VCaP (cell line): Measurements from ENCODE around the gene CDH24.

Experiments
- H3K27ac ChIP-seq: fragments of 450-650 bp; 2 replicates; pipeline ENCODE4 v1.5.1; 2017
- TF ChIP-seq, protein P1 (sequence below): fragments of 450-650 bp; conservative IDR thresholded peaks from 2 replicates; pipeline ENCODE4 v1.5.1; 2017; ENCODE audit warnings: mild to moderate bottlenecking, moderate library complexity

Gene CDH24

DNA sequence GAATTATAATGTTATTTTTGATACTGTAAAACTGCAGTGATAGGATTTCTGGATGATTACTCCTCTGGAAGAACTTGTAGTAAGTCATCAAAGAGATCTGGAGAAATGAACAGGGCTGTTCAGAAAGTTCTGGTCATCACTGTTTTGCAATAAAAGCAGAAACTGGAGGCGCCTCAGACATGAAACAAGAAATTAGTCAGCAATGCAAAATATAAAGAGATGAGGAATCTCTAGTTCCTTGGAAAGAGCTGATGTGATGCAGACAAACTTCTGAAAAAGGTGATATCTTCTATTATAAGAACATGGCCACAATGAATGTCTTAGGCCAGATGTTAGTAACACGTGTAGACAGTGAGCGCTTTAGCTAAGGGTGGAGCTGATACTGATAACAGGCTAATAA is 28.1 kb upstream of the CDH24 start:
- TF ChIP-seq, protein P1, sequence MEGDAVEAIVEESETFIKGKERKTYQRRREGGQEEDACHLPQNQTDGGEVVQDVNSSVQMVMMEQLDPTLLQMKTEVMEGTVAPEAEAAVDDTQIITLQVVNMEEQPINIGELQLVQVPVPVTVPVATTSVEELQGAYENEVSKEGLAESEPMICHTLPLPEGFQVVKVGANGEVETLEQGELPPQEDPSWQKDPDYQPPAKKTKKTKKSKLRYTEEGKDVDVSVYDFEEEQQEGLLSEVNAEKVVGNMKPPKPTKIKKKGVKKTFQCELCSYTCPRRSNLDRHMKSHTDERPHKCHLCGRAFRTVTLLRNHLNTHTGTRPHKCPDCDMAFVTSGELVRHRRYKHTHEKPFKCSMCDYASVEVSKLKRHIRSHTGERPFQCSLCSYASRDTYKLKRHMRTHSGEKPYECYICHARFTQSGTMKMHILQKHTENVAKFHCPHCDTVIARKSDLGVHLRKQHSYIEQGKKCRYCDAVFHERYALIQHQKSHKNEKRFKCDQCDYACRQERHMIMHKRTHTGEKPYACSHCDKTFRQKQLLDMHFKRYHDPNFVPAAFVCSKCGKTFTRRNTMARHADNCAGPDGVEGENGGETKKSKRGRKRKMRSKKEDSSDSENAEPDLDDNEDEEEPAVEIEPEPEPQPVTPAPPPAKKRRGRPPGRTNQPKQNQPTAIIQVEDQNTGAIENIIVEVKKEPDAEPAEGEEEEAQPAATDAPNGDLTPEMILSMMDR = no peak
- H3K27ac ChIP-seq = no peak overlapping the region

DNA sequence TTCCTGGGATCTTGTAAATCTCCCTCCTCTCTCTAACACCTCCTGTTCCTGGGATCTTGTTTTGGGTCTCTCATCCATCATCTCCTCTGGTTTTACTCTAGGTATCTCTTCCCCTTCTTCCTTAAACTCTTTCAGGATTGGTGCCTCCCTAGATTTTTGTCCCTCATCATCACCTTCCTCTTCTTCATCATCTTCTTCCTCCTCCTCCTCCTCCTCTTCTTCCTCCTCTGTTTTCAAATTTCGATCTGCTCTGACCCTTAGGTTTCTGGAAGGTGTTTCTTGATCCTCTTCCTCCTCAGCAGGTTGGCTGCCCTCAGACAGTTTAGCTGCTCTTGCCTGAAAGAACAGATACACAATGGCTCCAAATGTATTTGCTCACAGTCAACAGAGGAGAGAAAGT is 23.2 kb upstream of the CDH24 start:
- TF ChIP-seq, protein P1 = no peak
- H3K27ac ChIP-seq = no peak overlapping the region

DNA sequence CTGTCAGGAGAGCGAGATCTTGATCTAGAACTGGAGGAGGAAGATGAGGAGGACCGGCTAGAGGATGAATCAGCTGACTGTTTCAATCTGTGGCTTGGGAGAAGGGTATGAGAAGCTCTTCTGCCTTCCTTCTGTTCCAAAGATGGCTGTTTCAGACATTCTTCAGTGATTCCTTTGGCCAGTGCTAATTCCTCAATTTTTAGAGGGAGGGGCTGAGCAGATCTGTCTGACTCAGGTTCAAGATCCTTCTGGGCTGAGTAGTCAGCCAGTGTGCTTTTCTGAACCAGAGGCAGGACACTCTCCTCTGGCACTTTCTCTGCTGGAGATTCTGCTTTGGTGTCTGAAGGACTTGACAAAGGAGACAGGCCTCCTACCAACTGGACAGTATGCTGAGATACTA is 22.4 kb upstream of the CDH24 start:
- TF ChIP-seq, protein P1 = no peak
- no peak overlapping the region for H3K27ac ChIP-seq

- H3K27ac ChIP-seq = no peak overlapping the region
- TF ChIP-seq, protein P1 = no peak
Measured at GRCh38 chr14:23078692-23079116, 21.4 kb upstream of the CDH24 start.

- H3K27ac ChIP-seq = no peak overlapping the region
- TF ChIP-seq, protein P1 = no peak
Measured at GRCh38 chr14:23077962-23078361, 20.6 kb upstream of the CDH24 start.

GRCh38 chr14:23076785-23077408 is 19.6 kb upstream of the CDH24 start:
- TF ChIP-seq, protein P1 = peak; percentile 83

DNA sequence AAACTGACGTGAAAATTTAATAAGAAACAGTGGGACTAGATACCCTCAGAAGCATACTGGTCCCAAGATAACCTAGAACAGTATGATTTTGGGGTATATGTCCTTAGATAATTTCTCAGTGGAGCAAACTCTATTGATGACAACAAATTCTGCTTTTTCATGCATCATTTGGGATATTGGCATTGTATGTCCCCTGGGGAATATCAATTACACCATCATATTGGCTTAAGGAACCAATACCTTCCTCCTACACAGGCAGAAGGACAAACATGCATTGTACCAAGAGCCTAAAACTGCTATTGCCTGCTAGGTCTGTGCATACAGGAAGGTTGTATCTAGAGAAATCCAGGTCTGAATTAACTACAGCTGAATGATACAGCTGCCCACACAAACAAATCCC is 17.6 kb upstream of the CDH24 start:
- no peak overlapping the region for H3K27ac ChIP-seq
- TF ChIP-seq, protein P1 = no peak

More at GRCh38 chr14:23076785-23077408, 19.6 kb upstream of the CDH24 start:
- H3K27ac ChIP-seq = no peak overlapping the region
